Measurements from ENCODE around the gene RGS14.
A peak's percentile ranks its signal among the peaks of the same experiment; 100 is the strongest.
"Not testable (repeated sequence)": the region's sequence is repeated elsewhere in the genome, so short reads cannot be mapped to it uniquely, and the experiment has no call there.

Gene RGS14

GRCh38 chr5:177347699-177348098, 10.0 kb upstream of the RGS14 start:
- DNase-seq, result no peak

- no peak for DNase-seq
These were observed 8.4 kb upstream of the RGS14 start for GRCh38 chr5:177349362-177349647.

GRCh38 chr5:177349762-177350161, 8.0 kb upstream of the RGS14 start:
- no peak for DNase-seq

- DNase-seq, result no peak
These were observed 6.8 kb upstream of the RGS14 start for GRCh38 chr5:177350776-177351391.

- peak; percentile 91 for DNase-seq
These were observed 6.1 kb upstream of the RGS14 start, which contains the start of gene LMAN2 for GRCh38 chr5:177351392-177352329. Gene LMAN2 (minus strand): TSS chr5:177351668. CDS start chr5:177351647, 21 bp downstream.

GRCh38 chr5:177353093-177353492, 4.6 kb upstream of the RGS14 start:
- no peak for DNase-seq

GRCh38 chr5:177354256-177354655, 3.5 kb upstream of the RGS14 start:
- DNase-seq, result no peak

- DNase-seq, result no peak
These were observed 3.0 kb upstream of the RGS14 start for GRCh38 chr5:177354711-177355110.

- no peak for DNase-seq
These were observed 2.4 kb upstream of the RGS14 start for GRCh38 chr5:177355162-177355867.

- DNase-seq, result no peak
These were observed 1.9 kb upstream of the RGS14 start for GRCh38 chr5:177355868-177356168.

GRCh38 chr5:177356746-177357145, 978 bp upstream of the RGS14 start:
- DNase-seq, result no peak

- DNase-seq, result no peak
These were observed 622 bp upstream of the RGS14 start for GRCh38 chr5:177357146-177357458.

- DNase-seq, result peak; percentile 26
These were observed 671 bp downstream of the RGS14 start for GRCh38 chr5:177358370-177358819.

- DNase-seq, result no peak
These were observed 1.7 kb downstream of the RGS14 start for GRCh38 chr5:177359451-177359851.

- no peak for DNase-seq
These were observed 2.1 kb downstream of the RGS14 start for GRCh38 chr5:177359860-177360259.

- DNase-seq, result not testable (repeated sequence)
These were observed 3.0 kb downstream of the RGS14 start for GRCh38 chr5:177360740-177361139.

GRCh38 chr5:177361418-177362291, 3.9 kb downstream of the RGS14 start:
- peak; percentile 37 for DNase-seq

- DNase-seq, result no peak
These were observed 4.5 kb downstream of the RGS14 start for GRCh38 chr5:177362292-177362609.

GRCh38 chr5:177362610-177363507, 5.1 kb downstream of the RGS14 start:
- peak; percentile 83 for DNase-seq

- no peak for DNase-seq
These were observed 5.8 kb downstream of the RGS14 start for GRCh38 chr5:177363565-177363964.

- DNase-seq, result no peak
These were observed 6.6 kb downstream of the RGS14 start for GRCh38 chr5:177364159-177364962.
